HG02885 (cell line): Measurements from ENCODE around the gene DPP6.

Experiments used
- ATAC-seq: cut with Tn5 transposase; IDR thresholded peaks from one replicate; pipeline ENCODE4 v1.9.1; 2021; ENCODE audit warnings: mild to moderate bottlenecking; ENCODE audit not compliant: unreplicated experiment, poor library complexity

Gene DPP6

DNA sequence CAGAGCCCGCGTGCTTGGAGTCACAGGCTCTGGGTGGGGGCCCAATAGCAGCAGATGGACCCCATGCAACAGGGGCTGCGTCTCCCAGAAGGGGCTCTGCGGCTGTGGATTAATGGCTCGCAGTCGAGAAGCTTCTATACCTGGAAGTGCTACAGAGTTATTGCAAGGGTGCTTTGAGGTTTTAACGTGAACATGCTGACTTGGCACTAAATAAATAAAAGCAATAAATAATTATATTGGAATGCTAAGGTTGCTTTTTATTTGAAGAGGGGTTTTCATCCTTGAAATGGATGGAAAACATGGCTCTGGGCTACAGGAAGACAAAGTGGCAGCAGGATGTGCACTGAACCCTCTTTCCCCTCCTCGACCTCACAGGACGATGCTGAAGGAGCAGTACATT lies 828.3 kb downstream of the DPP6 start:
- ATAC-seq = no peak

- no peak for ATAC-seq
These were observed 828.8 kb downstream of the DPP6 start for GRCh38 chr7:154881026-154881425.

GRCh38 chr7:154881526-154881925 lies 829.3 kb downstream of the DPP6 start:
- no peak for ATAC-seq

- ATAC-seq = no peak
These were observed 830.8 kb downstream of the DPP6 start for GRCh38 chr7:154882931-154883474.

GRCh38 chr7:154884348-154884920 lies 832.2 kb downstream of the DPP6 start:
- ATAC-seq = no peak

GRCh38 chr7:154886591-154886990 lies 834.4 kb downstream of the DPP6 start:
- no peak for ATAC-seq

DNA sequence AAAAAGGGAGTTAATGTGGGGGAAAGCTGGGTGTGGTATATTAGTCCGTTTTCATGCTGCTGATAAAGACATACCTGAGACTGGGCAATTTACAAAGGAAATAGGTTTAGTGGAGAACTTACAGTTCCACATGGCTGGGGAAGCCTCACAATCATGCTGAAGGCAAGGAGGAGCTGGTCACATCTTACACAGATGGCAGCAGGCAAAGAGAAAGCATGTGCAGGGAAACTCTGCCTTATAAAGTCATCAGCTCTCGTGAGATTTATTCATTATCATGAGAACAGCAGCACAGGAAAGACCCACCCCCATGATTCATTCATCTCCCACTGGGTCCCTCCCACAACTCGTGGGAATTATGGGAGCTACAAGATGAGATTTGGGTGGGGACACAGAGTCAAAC lies 836.5 kb downstream of the DPP6 start:
- ATAC-seq = no peak

DNA sequence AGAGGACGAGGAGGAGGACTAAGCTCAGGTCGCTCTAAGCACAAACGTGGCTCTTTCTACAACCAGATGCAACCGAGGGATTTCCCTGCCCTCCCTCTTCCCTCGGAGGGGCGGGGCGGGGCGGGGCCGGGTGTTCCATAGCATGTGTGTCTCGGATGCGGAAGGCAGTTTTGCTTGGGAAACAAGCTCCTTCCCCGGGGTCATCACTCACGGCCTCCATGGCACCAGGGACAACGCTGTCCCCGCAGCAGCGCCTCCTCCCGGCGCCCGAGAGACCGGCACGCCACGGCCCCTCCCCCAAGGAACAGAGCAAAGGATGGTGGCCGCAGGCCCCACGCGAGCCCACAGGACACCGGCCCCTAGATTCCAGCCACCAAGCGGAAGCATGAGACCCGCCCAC lies 840.3 kb downstream of the DPP6 start:
- ATAC-seq = no peak

DNA sequence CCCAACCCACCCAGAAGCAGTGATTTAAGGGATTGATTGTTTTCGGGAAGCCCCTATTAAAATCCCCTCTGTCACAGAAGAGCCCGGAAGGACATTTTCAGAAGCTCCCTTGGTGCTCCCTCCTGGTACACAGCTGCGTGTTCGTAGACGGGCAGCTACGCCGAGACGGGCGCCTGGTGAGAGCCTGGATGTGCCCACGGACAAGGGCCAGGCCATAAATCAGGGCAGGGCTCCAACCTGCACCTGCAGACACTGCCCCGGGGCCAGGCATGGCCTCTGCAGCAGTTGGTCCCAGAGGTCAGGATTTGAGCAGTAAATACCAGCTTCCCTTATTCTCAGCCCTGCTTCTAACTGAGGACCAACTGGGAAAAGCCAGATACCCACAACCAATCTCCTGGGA lies 843.9 kb downstream of the DPP6 start:
- ATAC-seq = no peak

- ATAC-seq = no peak
These were observed 847.0 kb downstream of the DPP6 start for GRCh38 chr7:154898973-154899855.

GRCh38 chr7:154899862-154900261 lies 847.7 kb downstream of the DPP6 start:
- ATAC-seq = no peak

- ATAC-seq = no peak
These were observed 850.4 kb downstream of the DPP6 start for GRCh38 chr7:154902600-154903082.

- no peak for ATAC-seq
These were observed 851.0 kb downstream of the DPP6 start for GRCh38 chr7:154903083-154903731.

GRCh38 chr7:154905146-154905545 lies 852.9 kb downstream of the DPP6 start:
- ATAC-seq = no peak

- ATAC-seq = no peak
These were observed 853.4 kb downstream of the DPP6 start for GRCh38 chr7:154905615-154906014.

DNA sequence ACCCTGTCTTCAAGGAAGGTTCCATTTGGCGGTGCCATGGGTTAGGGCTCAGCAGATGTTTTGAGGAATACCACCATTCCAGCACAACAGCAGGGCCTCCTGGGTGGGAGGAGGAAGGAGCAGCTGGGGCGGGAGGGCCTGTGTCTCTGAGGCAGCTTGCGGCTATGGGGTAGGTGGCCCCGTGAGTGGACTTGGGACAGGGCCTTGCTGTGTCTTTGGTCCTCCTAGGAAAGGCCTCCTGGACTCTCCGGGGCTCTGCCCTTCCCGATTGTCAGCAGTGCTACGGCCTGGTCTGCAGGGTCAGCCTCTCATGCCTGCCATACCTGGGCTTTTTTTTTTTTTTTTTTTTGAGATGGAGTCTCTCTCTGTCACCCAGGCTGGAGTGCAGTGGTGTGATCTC lies 854.0 kb downstream of the DPP6 start:
- ATAC-seq = no peak

DNA sequence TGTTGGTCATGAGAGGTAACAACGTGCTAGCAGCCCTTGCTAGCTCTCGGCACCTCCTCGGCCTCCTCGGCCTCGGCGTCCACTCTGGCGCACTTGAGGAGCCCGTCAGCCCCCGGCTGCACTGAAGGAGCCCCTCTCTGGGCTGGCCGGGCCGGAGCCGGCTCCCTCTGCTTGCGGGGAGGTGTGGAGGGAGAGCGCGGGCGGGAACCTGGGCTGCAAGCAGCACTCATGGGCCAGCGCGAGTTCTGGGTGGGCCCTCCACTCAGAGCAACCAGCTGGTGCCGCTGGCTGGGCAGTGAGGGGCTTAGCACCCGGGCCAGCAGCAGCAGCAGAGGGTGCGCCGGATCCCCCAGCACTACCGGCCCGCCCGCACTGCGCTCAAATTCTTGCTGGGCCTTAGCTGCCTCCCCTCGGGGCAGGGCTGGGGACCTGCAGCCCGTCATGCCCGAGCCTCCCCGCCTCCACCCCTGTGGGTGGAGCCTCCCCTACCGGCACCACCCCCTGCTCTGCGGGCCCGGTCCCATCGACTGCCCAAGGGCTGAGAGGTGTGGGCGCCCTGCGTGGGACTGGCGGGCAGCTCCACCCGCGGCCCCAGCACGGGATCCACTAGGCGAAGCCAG lies 854.6 kb downstream of the DPP6 start:
- no peak for ATAC-seq

DNA sequence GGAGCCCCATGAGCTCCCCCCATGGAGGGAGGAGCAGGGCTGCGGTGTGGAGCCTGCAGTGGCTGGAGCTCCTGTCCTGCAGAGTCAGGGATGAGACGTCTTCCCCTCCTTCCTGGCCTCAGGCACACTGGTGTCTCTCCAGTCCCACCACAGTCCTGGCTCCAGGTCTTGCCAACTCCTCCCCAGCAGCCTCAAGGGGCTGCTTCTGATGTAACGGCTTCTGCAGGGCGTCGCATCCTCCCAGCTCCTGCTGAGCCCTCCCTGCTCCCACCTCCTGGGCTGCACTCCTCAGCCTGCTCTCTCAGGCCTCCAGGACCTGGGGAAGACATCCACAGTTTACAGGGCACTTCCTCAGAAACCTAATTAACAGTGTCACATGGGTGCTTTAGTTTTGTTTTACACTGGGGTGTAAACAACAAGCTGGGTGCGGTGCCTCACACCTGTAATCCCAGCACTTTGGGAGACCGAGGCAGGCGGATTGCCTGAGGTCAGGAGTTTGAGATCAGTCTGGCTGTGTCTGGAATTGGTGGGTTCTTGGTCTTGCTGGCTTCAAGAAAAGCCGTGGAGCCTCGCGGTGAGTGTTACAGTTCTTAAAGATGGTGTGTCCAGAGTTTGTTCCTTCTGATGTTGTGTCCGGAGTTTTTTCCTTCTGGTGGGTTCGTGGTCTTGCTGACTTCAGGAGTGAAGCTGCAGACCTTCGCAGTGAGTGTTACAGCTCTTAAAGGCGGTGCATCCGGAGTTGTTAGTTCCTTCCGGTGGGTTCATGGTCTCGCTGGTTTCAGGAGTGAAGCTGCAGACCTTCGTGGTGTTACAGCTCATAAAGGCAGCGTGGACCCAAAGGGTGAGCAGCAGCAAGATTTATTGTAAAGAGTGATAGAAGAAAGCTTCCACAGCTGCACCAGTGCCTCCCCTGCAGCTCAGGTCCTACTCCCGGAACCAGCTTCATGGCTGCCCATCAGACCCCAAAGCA lies 855.7 kb downstream of the DPP6 start:
- no peak for ATAC-seq
